Mammary epithelial cell (primary cell): ENCODE data around the gene LIPT1.

Experiments
- EZH2 ChIP-seq: IDR thresholded peaks from 2 replicates; pipeline ENCODE4 v1.6.1; 2012; ENCODE audit warnings: low read length, inconsistent platforms, borderline replicate concordance
- TF ChIP-seq, protein P1 (sequence below), 2 donors: IDR thresholded peaks in 1 of 2; conservative IDR thresholded peaks in 1 of 2; 2 replicates each; pipeline ENCODE4 v1.5.1; 2011 to 2012; ENCODE audit warnings: inconsistent platforms in 2 of 2, low read length in 2 of 2, mild to moderate bottlenecking in 2 of 2, control low read depth in 1 of 2, low read depth in 1 of 2; ENCODE audit not compliant: insufficient read depth in 1 of 2; ENCODE audit errors: extremely low read depth in 1 of 2

DNA sequence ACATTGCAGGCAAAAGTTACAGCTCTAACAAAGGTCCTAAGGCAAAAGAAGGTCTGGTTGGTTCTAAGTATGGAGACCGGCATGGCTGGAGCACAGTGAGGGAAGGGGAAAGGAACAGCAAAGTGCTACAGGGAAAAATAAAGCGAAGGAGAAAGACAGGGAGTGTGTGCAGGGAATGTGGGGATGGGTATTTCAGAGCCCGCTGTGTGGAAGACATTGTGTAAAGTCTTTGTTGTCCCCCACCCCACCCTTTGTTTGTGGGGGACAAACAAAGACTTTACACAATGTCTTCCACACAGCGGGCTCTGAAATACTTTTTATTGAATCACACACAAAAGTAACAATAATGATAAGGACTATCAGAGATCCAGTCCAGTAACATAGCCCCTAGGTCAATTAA, 42.1 kb upstream of the LIPT1 start:
- TF ChIP-seq, protein P1, sequence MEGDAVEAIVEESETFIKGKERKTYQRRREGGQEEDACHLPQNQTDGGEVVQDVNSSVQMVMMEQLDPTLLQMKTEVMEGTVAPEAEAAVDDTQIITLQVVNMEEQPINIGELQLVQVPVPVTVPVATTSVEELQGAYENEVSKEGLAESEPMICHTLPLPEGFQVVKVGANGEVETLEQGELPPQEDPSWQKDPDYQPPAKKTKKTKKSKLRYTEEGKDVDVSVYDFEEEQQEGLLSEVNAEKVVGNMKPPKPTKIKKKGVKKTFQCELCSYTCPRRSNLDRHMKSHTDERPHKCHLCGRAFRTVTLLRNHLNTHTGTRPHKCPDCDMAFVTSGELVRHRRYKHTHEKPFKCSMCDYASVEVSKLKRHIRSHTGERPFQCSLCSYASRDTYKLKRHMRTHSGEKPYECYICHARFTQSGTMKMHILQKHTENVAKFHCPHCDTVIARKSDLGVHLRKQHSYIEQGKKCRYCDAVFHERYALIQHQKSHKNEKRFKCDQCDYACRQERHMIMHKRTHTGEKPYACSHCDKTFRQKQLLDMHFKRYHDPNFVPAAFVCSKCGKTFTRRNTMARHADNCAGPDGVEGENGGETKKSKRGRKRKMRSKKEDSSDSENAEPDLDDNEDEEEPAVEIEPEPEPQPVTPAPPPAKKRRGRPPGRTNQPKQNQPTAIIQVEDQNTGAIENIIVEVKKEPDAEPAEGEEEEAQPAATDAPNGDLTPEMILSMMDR (conservative IDR thresholded peaks at IDR 0.05 in 1 of 2, IDR thresholded peaks at IDR 0.05 in 1 of 2; ENCODE audit: extremely low read depth in 1 of 2, insufficient read depth in 1 of 2, low read depth in 1 of 2, low read length in 2 of 2): no peak
- no peak for TF ChIP-seq EZH2
